ENCODE data around the gene ERCC3. TPM values are rescaled to one million over a fixed set of nuclear protein-coding genes. Genes with fewer than 3 reads are reported as not detected.

Gene ERCC3
- total RNA-seq, 1 experiment from 2014 or later, result 60.8 TPM

DNA sequence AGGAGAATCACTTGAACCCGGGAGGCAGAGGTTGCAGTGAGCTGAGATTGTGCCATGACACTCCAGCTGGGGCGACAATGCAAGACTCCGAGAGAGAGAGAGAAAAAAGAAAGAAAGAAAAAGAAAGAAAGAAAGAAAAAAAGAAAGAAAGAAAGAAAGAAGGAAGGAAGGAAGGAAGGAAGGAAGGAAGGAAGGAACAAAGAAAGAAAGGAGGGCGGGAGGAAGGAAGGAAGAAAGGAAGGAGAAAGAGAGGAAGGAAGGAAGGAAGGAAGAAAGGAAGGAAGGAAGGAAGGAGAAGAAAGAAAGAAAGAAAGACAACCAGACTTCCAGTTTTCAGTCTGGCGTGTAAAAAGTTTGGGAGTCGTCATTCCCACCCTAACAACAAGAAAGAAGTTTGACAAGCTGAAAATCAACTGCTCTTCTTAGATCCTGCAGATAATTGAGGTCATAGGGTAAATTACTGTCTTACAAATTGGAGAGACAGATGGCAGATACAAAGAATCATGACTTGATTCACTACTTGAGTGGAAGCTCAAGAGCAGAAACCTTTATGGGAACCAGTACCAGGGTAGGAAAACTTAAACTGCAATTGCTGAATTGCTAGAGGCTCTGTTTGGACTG lies 58.8 kb downstream of the ERCC3 start:
- H4K91ac ChIP-seq (ENCODE audit: insufficient read length, low read depth, low read length), result no peak overlapping the region
- H4K5ac ChIP-seq (ENCODE audit: insufficient read length, low read depth, low read length), result no peak overlapping the region
- no peaks in the 10 kb centered on the region for H3K79me1 ChIP-seq (ENCODE audit: insufficient read depth, low read depth, low read length, poor library complexity, severe bottlenecking)
- Mint-ChIP-seq H3K36me3 (ENCODE audit: insufficient read depth in 1 of 3, low read depth in 3 of 3) (peaks cover 7 to 10% (median 8%) of the 10 kb centered on the region in 3 experiments), H3K9me3 (peaks cover 21 to 29% of the 10 kb centered on the region in 2 experiments), H3K4me1 (peaks cover 7 to 9% of the 10 kb centered on the region in 2 experiments), H3K4me3 (no peak overlapping the region), H3K27me3 (ENCODE audit: low read depth) (no peaks in the 10 kb centered on the region), H3K27ac (0 out of 7 replicates have a peak overlapping the region, but pooled peaks of 1 of the 3 experiments have one; percentile 29)
- no peaks in the 10 kb centered on the region for H3K23me2 ChIP-seq (ENCODE audit: insufficient read length, low read depth, low read length, poor library complexity, severe bottlenecking)
- no peak overlapping the region for H3K18ac ChIP-seq (ENCODE audit: insufficient read length, low read depth, low read length)
- no peak for DNase-seq
- no peak overlapping the region for H2AK5ac ChIP-seq (ENCODE audit: insufficient read length, low read length)
- no peak overlapping the region for H2BK5ac ChIP-seq (ENCODE audit: insufficient read length, low read length)
- no peak overlapping the region for H3K56ac ChIP-seq (ENCODE audit: insufficient read length, low read depth, low read length)
- no peak overlapping the region for H3K4ac ChIP-seq (ENCODE audit: low read depth, low read length)
- no CpG with 5 or more reads among the region's 6 CpGs for WGBS (ENCODE audit: extremely low coverage, insufficient read length, low lambda C conversion rate)
- no peak overlapping the region for H2BK120ac ChIP-seq (ENCODE audit: low read depth, low read length, poor library complexity, severe bottlenecking)
- H3K23ac ChIP-seq (ENCODE audit: insufficient read length, low read depth, low read length), result no peak overlapping the region
- no peak overlapping the region for H2AFZ ChIP-seq (ENCODE audit: low read length)
- no peaks in the 10 kb centered on the region for H3K9me3 ChIP-seq (ENCODE audit: control insufficient read depth, low read depth, low read length)
- H3K9ac ChIP-seq (ENCODE audit: extremely low read depth, insufficient read length, low read length), result no peak overlapping the region
- H2BK20ac ChIP-seq (ENCODE audit: low read depth, low read length, poor library complexity, severe bottlenecking), result no peak overlapping the region
- H3K4me1 ChIP-seq (ENCODE audit: insufficient read depth, low read length), result no peaks in the 10 kb centered on the region
- no peak overlapping the region for H3K4me2 ChIP-seq (ENCODE audit: insufficient read depth, insufficient read length, low read length)
- no peak overlapping the region for H2BK15ac ChIP-seq (ENCODE audit: low read depth, low read length)
- no peak for TF ChIP-seq CTCF (conservative IDR thresholded peaks at IDR 0.05)
- no peak overlapping the region for H2BK12ac ChIP-seq (ENCODE audit: insufficient read length, low read depth, low read length)
- H3K27me3 ChIP-seq (ENCODE audit: insufficient read depth, low read length), result no peaks in the 10 kb centered on the region
- H4K20me1 ChIP-seq (ENCODE audit: control insufficient read depth, insufficient read depth, insufficient read length), result no peaks in the 10 kb centered on the region
- no peak overlapping the region for H3K27ac ChIP-seq (ENCODE audit: insufficient read length, low read depth, low read length)
- H3K79me2 ChIP-seq (ENCODE audit: insufficient read depth, low read length), result no peaks in the 10 kb centered on the region
- no peak overlapping the region for H3K14ac ChIP-seq (ENCODE audit: insufficient read depth, low read length)
- H3T11ph ChIP-seq (ENCODE audit: low read length), result no peak overlapping the region
- H4K8ac ChIP-seq (replicated peaks; ENCODE audit: insufficient read length, low read depth, low read length), result no peak overlapping the region
